ENCODE data around the gene ALDH1B1.

GRCh38 chr9:38355517-38356120 lies 36.9 kb upstream of the ALDH1B1 start:
- TF ChIP-seq CTCF (conservative IDR thresholded peaks at IDR 0.05; ENCODE audit: low read depth, low read length), result no peak
- no peak for TF ChIP-seq EZH2 (IDR thresholded peaks at IDR 0.05; ENCODE audit: low read length, unreplicated experiment)
- TF ChIP-seq EZH2phosphoT487 (IDR thresholded peaks at IDR 0.05; ENCODE audit: borderline replicate concordance, low read length), result no peak

All from PC-3 (cell line).